B cell (primary cell): ENCODE measurements around the gene RNASE2. TPM values are rescaled to one million over a fixed set of nuclear protein-coding genes. Genes with fewer than 3 reads are reported as not detected.

Source experiments
- ATAC-seq: fragments of 200-7000 bp; cut with Tn5 transposase; one replicate; pipeline ENCODE4 v1.10.0; 2021; ENCODE audit warnings: low read depth, mild to moderate bottlenecking, moderate number of reproducible peaks, moderate library complexity
- CTCF ChIA-PET: fragments of 350-600 bp; sonication (Branson Sonifier 250); formaldehyde crosslinking; loops from one replicate; lab custom pipeline; 2021; ENCODE audit warnings: antibody characterized with exemption, inconsistent platforms; lab: Charles Lee
- POLR2A ChIA-PET: fragments of 350-600 bp; sonication (Branson Sonifier 250); formaldehyde crosslinking; loops from one replicate; lab custom pipeline; 2021; ENCODE audit warnings: antibody characterized with exemption; lab: Charles Lee
- DNase-seq: peaks from one replicate; pipeline ENCODE4 v3.0.0; 2013
- H2AFZ ChIP-seq: 2 replicates; pipeline ENCODE4 v1.6.1; 2012; ENCODE audit warnings: mild to moderate bottlenecking, low read depth, low read length; ENCODE audit not compliant: insufficient read depth, poor library complexity, severe bottlenecking
- H3K27ac ChIP-seq, 2 donors: 1 replicate in 1 of 2; 2 replicates in 1 of 2; pipeline ENCODE4 v1.5.1; 2012 to 2013; ENCODE audit warnings: low read length in 2 of 2, mild to moderate bottlenecking in 2 of 2, moderate library complexity in 1 of 2
- H3K27me3 ChIP-seq, 4 experiments: fragments of 200-600 bp in 1 of 4; sonication (generic) in 1 of 4; replicated peaks in 1 of 4; 1 replicate in 2 of 4; 2 replicates in 2 of 4; pipeline versions ENCODE4 v1.6.1 to v1.7.0; 2013 to 2016; ENCODE audit warnings: low read length in 3 of 4, mild to moderate bottlenecking in 2 of 4, mixed read lengths in 1 of 4, moderate library complexity in 1 of 4; ENCODE audit not compliant: insufficient read depth in 4 of 4, control insufficient read depth in 3 of 4; ENCODE audit errors: control extremely low read depth in 1 of 4
- H3K36me3 ChIP-seq, 2 experiments: replicated peaks in 1 of 2; 1 replicate in 1 of 2; 2 replicates in 1 of 2; pipeline versions ENCODE4 v1.6.1 to v1.7.1; 2013; ENCODE audit warnings: low read length in 1 of 2; ENCODE audit not compliant: insufficient read depth in 2 of 2, control insufficient read depth in 1 of 2; ENCODE audit errors: control extremely low read depth in 1 of 2, extremely low read depth in 1 of 2
- H3K4me1 ChIP-seq, 2 donors: fragments of 200-600 bp in 1 of 2; sonication (generic) in 1 of 2; 1 replicate in 1 of 2; 2 replicates in 1 of 2; pipeline versions ENCODE4 v1.5.1 to v1.6.1; 2013 to 2017; ENCODE audit warnings: low read length in 2 of 2; ENCODE audit not compliant: control insufficient read depth in 2 of 2, insufficient read depth in 2 of 2
- H3K4me2 ChIP-seq: replicated peaks from 2 replicates; pipeline ENCODE3; 2012; ENCODE audit warnings: mild to moderate bottlenecking, low read depth, low read length; ENCODE audit not compliant: poor library complexity, severe bottlenecking
- H3K4me3 ChIP-seq, 5 experiments: fragments of 200-600 bp in 1 of 5; sonication (generic) in 1 of 5; 1 replicate in 3 of 5; 2 replicates in 2 of 5; pipeline versions ENCODE4 v1.5.1 to v1.7.0; 2011 to 2016; ENCODE audit warnings: low read length in 4 of 5, mild to moderate bottlenecking in 4 of 5, low read depth in 2 of 5, control low read depth in 1 of 5, moderate library complexity in 1 of 5; ENCODE audit not compliant: insufficient read depth in 1 of 5; ENCODE audit errors: control extremely low read depth in 1 of 5, extremely low read depth in 1 of 5
- H3K79me2 ChIP-seq: fragments of 200-600 bp; sonication (generic); one replicate; pipeline ENCODE4 v1.6.0; 2016; ENCODE audit warnings: low read length; ENCODE audit not compliant: control insufficient read depth, insufficient read depth
- H3K9ac ChIP-seq: fragments of 200-600 bp; sonication (generic); 2 replicates; pipeline ENCODE4 v1.6.1; 2017; ENCODE audit warnings: mild to moderate bottlenecking, low read length, moderate library complexity
- H3K9me3 ChIP-seq, 3 donors: one replicate each; pipeline versions ENCODE4 v1.6.1 to v1.7.1; 2013; ENCODE audit warnings: low read length in 2 of 3; ENCODE audit not compliant: control insufficient read depth in 2 of 3, insufficient read depth in 1 of 3; ENCODE audit errors: control extremely low read depth in 1 of 3
- H4K20me1 ChIP-seq: 2 replicates; pipeline ENCODE4 v1.6.0; 2012; ENCODE audit warnings: mild to moderate bottlenecking, low read length; ENCODE audit not compliant: insufficient read depth, control insufficient read depth, poor library complexity, severe bottlenecking
- H3K27ac Mint-ChIP-seq: one replicate; pipeline ENCODE4 v1.8.0; 2021; ENCODE audit warnings: mixed read lengths
- H3K27me3 Mint-ChIP-seq: one replicate; pipeline ENCODE4 v1.8.0; 2021; ENCODE audit warnings: mixed read lengths
- H3K4me1 Mint-ChIP-seq: one replicate; pipeline ENCODE4 v1.8.0; 2021; ENCODE audit warnings: mixed read lengths
- H3K4me3 Mint-ChIP-seq: one replicate; pipeline ENCODE4 v1.8.0; 2021; ENCODE audit warnings: mixed read lengths
- H3K9me3 Mint-ChIP-seq: one replicate; pipeline ENCODE4 v1.8.0; 2022; ENCODE audit warnings: mixed read lengths; ENCODE audit not compliant: insufficient read depth
- EZH2 ChIP-seq: IDR thresholded peaks from 2 replicates; pipeline ENCODE4 v1.6.1; 2012; ENCODE audit warnings: borderline replicate concordance, low read depth, mild to moderate bottlenecking, moderate library complexity, low read length; ENCODE audit not compliant: insufficient read depth, poor library complexity, severe bottlenecking
- WGBS: methylation state at CpG from one replicate; pipeline ENCODE4 v1.1.5; 2013; ENCODE audit warnings: missing lambda C conversion rate; ENCODE audit not compliant: insufficient coverage; 5-methylcytosine and 5-hydroxymethylcytosine counted together
- intact Hi-C: fragments of 100-400 bp; cut with micrococcal nuclease; formaldehyde crosslinking; loops from one replicate; pipeline ENCODE4 v1.10.0; 2022
- polyA plus RNA-seq: library from polyadenylated mRNA; depleted of rRNA; stranded (reverse); fragments of >200 nt; gene quantifications from 2 replicates; pipeline ENCODE4 v1.2.3, GENCODE V29; 2012
- total RNA-seq, 2 donors: library from RNA; stranded (reverse); fragments of 120-200 nt in 1 of 2; gene quantifications; 1 replicate in 1 of 2; 2 replicates in 1 of 2; pipeline versions ENCODE4 v1.2.3 to v1.2.4, GENCODE V29; 2013 to 2022
- TF ChIP-seq, protein P1 (sequence below): fragments of 200-600 bp; IDR thresholded peaks from one replicate; pipeline ENCODE4 v1.8.0; 2022; ENCODE audit warnings: antibody characterized with exemption, mild to moderate bottlenecking

RNASE2 gene
- total and polyA plus RNA-seq, 2 donors (not counting 1 experiment from before 2014, with no cell fraction given): 0.54 TPM; not detected in 1

DNA sequence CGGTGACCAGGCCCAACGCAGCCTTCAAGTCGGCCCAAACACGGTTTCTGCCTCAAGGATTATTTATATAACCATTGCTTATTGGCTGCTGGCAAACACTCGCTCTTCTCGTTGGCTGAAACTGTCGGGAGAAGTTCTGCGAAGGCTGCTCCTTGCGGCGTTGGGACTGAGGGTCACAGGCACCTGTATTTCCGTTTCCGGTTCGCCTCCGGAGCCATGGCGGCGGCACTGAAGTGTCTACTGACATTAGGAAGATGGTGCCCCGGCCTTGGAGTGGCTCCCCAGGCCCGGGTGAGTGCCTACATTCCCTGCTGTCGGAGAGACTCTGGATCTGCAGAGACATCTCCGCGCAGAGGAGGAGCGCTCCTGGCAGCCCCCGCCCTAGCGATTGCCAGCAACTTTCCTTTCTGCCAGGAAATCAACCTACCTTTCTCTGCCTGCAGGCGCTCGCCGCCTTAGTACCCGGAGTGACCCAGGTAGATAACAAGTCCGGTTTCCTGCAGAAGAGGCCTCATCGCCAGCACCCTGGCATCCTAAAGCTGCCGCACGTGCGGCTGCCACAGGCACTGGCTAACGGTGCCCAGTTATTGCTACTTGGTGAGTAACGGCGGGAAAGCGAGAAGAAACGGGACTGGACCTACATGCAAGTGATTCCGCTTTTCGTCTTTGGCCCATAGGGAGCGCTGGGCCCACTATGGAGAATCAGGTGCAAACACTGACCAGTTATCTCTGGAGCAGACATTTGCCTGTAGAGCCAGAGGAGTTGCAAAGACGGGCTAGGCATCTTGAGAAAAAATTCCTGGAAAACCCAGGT is 34.7 kb downstream of the RNASE2 start, which contains the start of gene METTL17:
Gene METTL17 (plus strand): TSS at position 194 of the 814 bp plus-strand sequence. CDS start 23 bp downstream, at position 217.
- no peaks in the 10 kb centered on the region for H3K27me3 ChIP-seq
- POLR2A ChIA-PET: interaction anchor here (1.0 to 1.3 kb wide), 2 partner anchors 81 to 111 kb away, joined by 5 read pairs; partner anchors contain the start of gene TMEM253
- no peaks in the 10 kb centered on the region for H3K27me3 Mint-ChIP-seq
- intact Hi-C loops: loop anchor here (1.0 kb wide), 1 partner anchor 19 kb away; no protein-coding TSS in a partner anchor
- peak within 1 kb of the TSS; percentile 92 for H3K27ac Mint-ChIP-seq
- peak within 1 kb of the TSS; percentile 86 for H3K9ac ChIP-seq
- H3K4me3 Mint-ChIP-seq: peak within 1 kb of the TSS; percentile 91
- H3K4me1 Mint-ChIP-seq: peaks cover 21% of the 10 kb centered on the region
- peak within 1 kb of the TSS; percentile 95 for H2AFZ ChIP-seq
- peak within 1 kb of the TSS; percentile 52 to 64 for H3K27ac ChIP-seq
- H3K9me3 Mint-ChIP-seq: no peaks in the 10 kb centered on the region
- peak within 1 kb of the TSS; percentile 96 for H3K4me2 ChIP-seq
- peaks cover 7% of the 10 kb centered on the region for H4K20me1 ChIP-seq
- CTCF ChIA-PET: interaction anchor here (1.4 to 2.0 kb wide), 2 partner anchors 19 to 25 kb away, joined by 4 to 7 read pairs; no protein-coding TSS in a partner anchor
- TF ChIP-seq, protein P1, sequence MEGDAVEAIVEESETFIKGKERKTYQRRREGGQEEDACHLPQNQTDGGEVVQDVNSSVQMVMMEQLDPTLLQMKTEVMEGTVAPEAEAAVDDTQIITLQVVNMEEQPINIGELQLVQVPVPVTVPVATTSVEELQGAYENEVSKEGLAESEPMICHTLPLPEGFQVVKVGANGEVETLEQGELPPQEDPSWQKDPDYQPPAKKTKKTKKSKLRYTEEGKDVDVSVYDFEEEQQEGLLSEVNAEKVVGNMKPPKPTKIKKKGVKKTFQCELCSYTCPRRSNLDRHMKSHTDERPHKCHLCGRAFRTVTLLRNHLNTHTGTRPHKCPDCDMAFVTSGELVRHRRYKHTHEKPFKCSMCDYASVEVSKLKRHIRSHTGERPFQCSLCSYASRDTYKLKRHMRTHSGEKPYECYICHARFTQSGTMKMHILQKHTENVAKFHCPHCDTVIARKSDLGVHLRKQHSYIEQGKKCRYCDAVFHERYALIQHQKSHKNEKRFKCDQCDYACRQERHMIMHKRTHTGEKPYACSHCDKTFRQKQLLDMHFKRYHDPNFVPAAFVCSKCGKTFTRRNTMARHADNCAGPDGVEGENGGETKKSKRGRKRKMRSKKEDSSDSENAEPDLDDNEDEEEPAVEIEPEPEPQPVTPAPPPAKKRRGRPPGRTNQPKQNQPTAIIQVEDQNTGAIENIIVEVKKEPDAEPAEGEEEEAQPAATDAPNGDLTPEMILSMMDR: peak; percentile 28
- no peak for TF ChIP-seq EZH2
- H3K4me3 ChIP-seq: peak within 1 kb of the TSS; percentile 83 to 93 (median 88)
- under 1% methylated on average over 41 of the region's 42 CpGs for WGBS
- peaks cover 13 to 20% of the 10 kb centered on the region in 2 donors for H3K4me1 ChIP-seq
- H3K79me2 ChIP-seq: peaks cover 5% of the 10 kb centered on the region
- no peaks in the 10 kb centered on the region for H3K9me3 ChIP-seq
- peak; percentile 94 for ATAC-seq
- peak; percentile 90 for DNase-seq
- peaks cover 2 to 34% of the 10 kb centered on the region in 2 experiments for H3K36me3 ChIP-seq
